Measurements from ENCODE around the gene RABAC1.

The RABAC1 gene

GRCh38 chr19:41913538-41914423, 45.3 kb downstream of the RABAC1 start:
- DNase-seq = no peak

GRCh38 chr19:41912899-41913537, 46.1 kb downstream of the RABAC1 start:
- DNase-seq = no peak

GRCh38 chr19:41911889-41912731, 47.0 kb downstream of the RABAC1 start:
- DNase-seq = no peak

GRCh38 chr19:41910992-41911888, 47.9 kb downstream of the RABAC1 start:
- DNase-seq = no peak

GRCh38 chr19:41910240-41910991, 48.7 kb downstream of the RABAC1 start:
- DNase-seq = no peak

- DNase-seq = no peak
Observed at GRCh38 chr19:41909706-41910105, 49.4 kb downstream of the RABAC1 start.

GRCh38 chr19:41908724-41909464, 50.2 kb downstream of the RABAC1 start:
- no peak for DNase-seq

- DNase-seq = no peak
Observed at GRCh38 chr19:41907994-41908615, 51.0 kb downstream of the RABAC1 start.

- no peak for DNase-seq
Observed at GRCh38 chr19:41906916-41907680, 52.0 kb downstream of the RABAC1 start.

Data from CD4-positive, alpha-beta T cell treated with Interleukin-17A for 1 hour (primary cell).